ENCODE data around the gene NID1.

GRCh38 chr1:236041631-236042618, 23.0 kb downstream of the NID1 start:
- TF ChIP-seq POLR2A (IDR thresholded peaks at IDR 0.05; ENCODE audit: low read depth, low read length) (no peak), POLR2AphosphoS5 (IDR thresholded peaks at IDR 0.05; ENCODE audit: low read depth, low read length) (no peak), SPI1 (IDR thresholded peaks at IDR 0.05; ENCODE audit: low read depth, low read length) (no peak)
